WTC11 (cell line): ENCODE results near the gene SLIT3. TPM values are rescaled to one million over a fixed set of nuclear protein-coding genes. Genes with fewer than 3 reads are reported as not detected.

ENCODE experiments used
- ATAC-seq: fragments of 200-7000 bp; cut with Tn5 transposase; 2 replicates; pipeline ENCODE4 v1.10.0; 2021; ENCODE audit warnings: mild to moderate bottlenecking, moderate library complexity
- CTCF ChIA-PET: fragments of 300-600 bp; sonication (Branson Sonifier 250); formaldehyde crosslinking; loops from one replicate; lab custom pipeline; 2021; ENCODE audit warnings: antibody characterized with exemption; lab: Charles Lee
- POLR2A ChIA-PET: fragments of 350-600 bp; sonication (Branson Sonifier 250); formaldehyde crosslinking; loops from one replicate; lab custom pipeline; 2021; ENCODE audit warnings: antibody characterized with exemption; lab: Charles Lee
- DNase-seq: peaks from one replicate; pipeline ENCODE4 v3.0.0; 2021; ENCODE audit warnings: low spot score
- H3K27ac Mint-ChIP-seq: 2 replicates; pipeline ENCODE4 v1.8.0; 2021; ENCODE audit warnings: mixed read lengths
- H3K27me3 Mint-ChIP-seq: 2 replicates; pipeline ENCODE4 v1.8.0; 2021; ENCODE audit warnings: low read depth, mild to moderate bottlenecking, moderate library complexity, mixed read lengths
- H3K36me3 Mint-ChIP-seq: 2 replicates; pipeline ENCODE4 v1.8.0; 2021; ENCODE audit warnings: mixed read lengths
- H3K4me1 Mint-ChIP-seq: 2 replicates; pipeline ENCODE4 v1.8.0; 2022; ENCODE audit warnings: mixed read lengths
- H3K4me3 Mint-ChIP-seq: 2 replicates; pipeline ENCODE4 v1.8.0; 2021; ENCODE audit warnings: mild to moderate bottlenecking, moderate library complexity, mixed read lengths
- H3K9me3 Mint-ChIP-seq: 2 replicates; pipeline ENCODE4 v1.8.0; 2021; ENCODE audit warnings: mixed read lengths
- CREB1 ChIP-seq: sonication (generic); formaldehyde crosslinking; IDR thresholded peaks from 2 replicates; pipeline ENCODE4 v1.8.0; 2023; ENCODE audit warnings: mild to moderate bottlenecking, missing genetic modification reagents
- E2F5 ChIP-seq: sonication (generic); formaldehyde crosslinking; IDR thresholded peaks from 2 replicates; pipeline ENCODE4 v1.8.1; 2022; ENCODE audit warnings: mild to moderate bottlenecking, moderate library complexity, missing genetic modification reagents
- EMX1 ChIP-seq: fragments of 250-450 bp; sonication (Bioruptor Pico); IDR thresholded peaks from 2 replicates; pipeline ENCODE4 v1.8.0; 2021; ENCODE audit warnings: mild to moderate bottlenecking
- HMGXB4 ChIP-seq: sonication (generic); formaldehyde crosslinking; IDR thresholded peaks from 2 replicates; pipeline ENCODE4 v1.8.1; 2023; ENCODE audit warnings: mild to moderate bottlenecking, moderate library complexity, missing genetic modification reagents
- IRF1 ChIP-seq: sonication (generic); formaldehyde crosslinking; IDR thresholded peaks from 2 replicates; pipeline ENCODE4 v1.8.0; 2023; ENCODE audit warnings: missing genetic modification reagents
- IRF2 ChIP-seq: sonication (generic); formaldehyde crosslinking; IDR thresholded peaks from 2 replicates; pipeline ENCODE4 v1.8.0; 2022; ENCODE audit warnings: low read depth, missing genetic modification reagents, borderline replicate concordance
- OVOL2 ChIP-seq: fragments of 250-450 bp; sonication (Bioruptor Pico); IDR thresholded peaks from 2 replicates; pipeline ENCODE4 v1.9.0; 2021; ENCODE audit warnings: mild to moderate bottlenecking, borderline replicate concordance
- USF2 ChIP-seq: sonication (generic); formaldehyde crosslinking; IDR thresholded peaks from 2 replicates; pipeline ENCODE4 v1.8.1; 2023; ENCODE audit warnings: mild to moderate bottlenecking, missing genetic modification reagents, moderate library complexity
- ZNF317 ChIP-seq: sonication (generic); formaldehyde crosslinking; IDR thresholded peaks from 2 replicates; pipeline ENCODE4 v1.8.1; 2023; ENCODE audit warnings: low read depth, mild to moderate bottlenecking, moderate library complexity, missing genetic modification reagents, borderline replicate concordance
- ZNF532 ChIP-seq: fragments of 250-450 bp; sonication (Bioruptor Pico); IDR thresholded peaks from 2 replicates; pipeline ENCODE4 v1.9.0; 2021; ENCODE audit warnings: mild to moderate bottlenecking, borderline replicate concordance
- total RNA-seq: library from RNA; stranded (reverse); gene quantifications from 3 replicates; pipeline ENCODE4 v1.2.3, GENCODE V29; 2021
- TF ChIP-seq, protein P1 (sequence below): fragments of 250-450 bp; sonication (Bioruptor Pico); IDR thresholded peaks from 2 replicates; pipeline ENCODE4 v2.1.2; 2022; ENCODE audit warnings: mild to moderate bottlenecking, moderate library complexity
- TF ChIP-seq, protein P2 (sequence below): sonication (generic); formaldehyde crosslinking; IDR thresholded peaks from 2 replicates; pipeline ENCODE4 v1.8.0; 2022; ENCODE audit warnings: mild to moderate bottlenecking, missing genetic modification reagents
- TF ChIP-seq, protein P3 (sequence below): sonication (generic); formaldehyde crosslinking; IDR thresholded peaks from 2 replicates; pipeline ENCODE4 v1.8.1; 2023; ENCODE audit warnings: mild to moderate bottlenecking, missing genetic modification reagents

The SLIT3 gene
- total RNA-seq, 1 experiment from 2014 or later, result 1.9 TPM

GRCh38 chr5:168784454-168784853, 516.5 kb downstream of the SLIT3 start (continued):
- TF ChIP-seq ZNF532 (CRISPR knock-in tag), result no peak
- no peak for TF ChIP-seq CREB1 (CRISPR knock-in tag)
- no peak for TF ChIP-seq E2F5 (CRISPR knock-in tag)
- TF ChIP-seq HMGXB4 (CRISPR knock-in tag), result no peak

- no peaks in the 10 kb centered on the region for H3K9me3 Mint-ChIP-seq
- TF ChIP-seq USF2 (CRISPR knock-in tag) (peak; percentile 60), IRF2 (CRISPR knock-in tag) (no peak)
- H3K4me3 Mint-ChIP-seq, result no peak overlapping the region
- no peak for DNase-seq
- no peak overlapping the region for H3K27ac Mint-ChIP-seq
- CTCF ChIA-PET, result interaction anchor here (2.8 kb wide), 1 partner anchor 34 kb away, joined by 7 read pairs; no protein-coding TSS in a partner anchor
- ATAC-seq, result no peak
- H3K27me3 Mint-ChIP-seq, result no peaks in the 10 kb centered on the region
- H3K36me3 Mint-ChIP-seq, result no peaks in the 10 kb centered on the region
- POLR2A ChIA-PET, result no interaction called here
- peaks cover 10% of the 10 kb centered on the region; the same call in 1 of the 2 replicates for H3K4me1 Mint-ChIP-seq
Observed at GRCh38 chr5:168781941-168782571, 518.9 kb downstream of the SLIT3 start.

GRCh38 chr5:168780888-168781287, 520.1 kb downstream of the SLIT3 start:
- POLR2A ChIA-PET, result no interaction called here
- H3K27me3 Mint-ChIP-seq, result no peaks in the 10 kb centered on the region; the same call in 1 of the 2 replicates
- no peak overlapping the region for H3K4me3 Mint-ChIP-seq
- peaks cover 10% of the 10 kb centered on the region; the same call in 1 of the 2 replicates for H3K4me1 Mint-ChIP-seq
- no peaks in the 10 kb centered on the region for H3K9me3 Mint-ChIP-seq
- H3K36me3 Mint-ChIP-seq, result no peaks in the 10 kb centered on the region
- CTCF ChIA-PET, result interaction anchor here (0.6 to 1.1 kb wide), 2 partner anchors 9 to 29 kb away, joined by 3 read pairs; no protein-coding TSS in a partner anchor
- H3K27ac Mint-ChIP-seq, result no peak overlapping the region
- ATAC-seq (peak; percentile 48; the same call in 1 of the 2 replicates), DNase-seq (no peak)
- TF ChIP-seq, protein P1, sequence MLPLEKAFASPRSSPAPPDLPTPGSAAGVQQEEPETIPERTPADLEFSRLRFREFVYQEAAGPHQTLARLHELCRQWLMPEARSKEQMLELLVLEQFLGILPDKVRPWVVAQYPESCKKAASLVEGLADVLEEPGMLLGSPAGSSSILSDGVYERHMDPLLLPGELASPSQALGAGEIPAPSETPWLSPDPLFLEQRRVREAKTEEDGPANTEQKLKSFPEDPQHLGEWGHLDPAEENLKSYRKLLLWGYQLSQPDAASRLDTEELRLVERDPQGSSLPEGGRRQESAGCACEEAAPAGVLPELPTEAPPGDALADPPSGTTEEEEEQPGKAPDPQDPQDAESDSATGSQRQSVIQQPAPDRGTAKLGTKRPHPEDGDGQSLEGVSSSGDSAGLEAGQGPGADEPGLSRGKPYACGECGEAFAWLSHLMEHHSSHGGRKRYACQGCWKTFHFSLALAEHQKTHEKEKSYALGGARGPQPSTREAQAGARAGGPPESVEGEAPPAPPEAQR (CRISPR knock-in tag), result no peak
- TF ChIP-seq ZNF317, result no peak
- TF ChIP-seq IRF1, result no peak
- TF ChIP-seq EMX1, result no peak
- TF ChIP-seq, protein P2, sequence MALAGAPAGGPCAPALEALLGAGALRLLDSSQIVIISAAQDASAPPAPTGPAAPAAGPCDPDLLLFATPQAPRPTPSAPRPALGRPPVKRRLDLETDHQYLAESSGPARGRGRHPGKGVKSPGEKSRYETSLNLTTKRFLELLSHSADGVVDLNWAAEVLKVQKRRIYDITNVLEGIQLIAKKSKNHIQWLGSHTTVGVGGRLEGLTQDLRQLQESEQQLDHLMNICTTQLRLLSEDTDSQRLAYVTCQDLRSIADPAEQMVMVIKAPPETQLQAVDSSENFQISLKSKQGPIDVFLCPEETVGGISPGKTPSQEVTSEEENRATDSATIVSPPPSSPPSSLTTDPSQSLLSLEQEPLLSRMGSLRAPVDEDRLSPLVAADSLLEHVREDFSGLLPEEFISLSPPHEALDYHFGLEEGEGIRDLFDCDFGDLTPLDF (CRISPR knock-in tag), result no peak
- TF ChIP-seq, protein P3, sequence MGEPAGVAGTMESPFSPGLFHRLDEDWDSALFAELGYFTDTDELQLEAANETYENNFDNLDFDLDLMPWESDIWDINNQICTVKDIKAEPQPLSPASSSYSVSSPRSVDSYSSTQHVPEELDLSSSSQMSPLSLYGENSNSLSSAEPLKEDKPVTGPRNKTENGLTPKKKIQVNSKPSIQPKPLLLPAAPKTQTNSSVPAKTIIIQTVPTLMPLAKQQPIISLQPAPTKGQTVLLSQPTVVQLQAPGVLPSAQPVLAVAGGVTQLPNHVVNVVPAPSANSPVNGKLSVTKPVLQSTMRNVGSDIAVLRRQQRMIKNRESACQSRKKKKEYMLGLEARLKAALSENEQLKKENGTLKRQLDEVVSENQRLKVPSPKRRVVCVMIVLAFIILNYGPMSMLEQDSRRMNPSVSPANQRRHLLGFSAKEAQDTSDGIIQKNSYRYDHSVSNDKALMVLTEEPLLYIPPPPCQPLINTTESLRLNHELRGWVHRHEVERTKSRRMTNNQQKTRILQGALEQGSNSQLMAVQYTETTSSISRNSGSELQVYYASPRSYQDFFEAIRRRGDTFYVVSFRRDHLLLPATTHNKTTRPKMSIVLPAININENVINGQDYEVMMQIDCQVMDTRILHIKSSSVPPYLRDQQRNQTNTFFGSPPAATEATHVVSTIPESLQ (CRISPR knock-in tag), result no peak
- no peak for TF ChIP-seq OVOL2
- TF ChIP-seq E2F5 (CRISPR knock-in tag), result no peak
